SK-N-SH (cell line): Measurements from ENCODE around the gene RBP2. TPM values are rescaled to one million over a fixed set of nuclear protein-coding genes. Genes with fewer than 3 reads are reported as not detected.

Experiments
- CTCF ChIA-PET: fragments of 300-600, 350-600 bp; formaldehyde crosslinking; extraction: SDS; loops from one replicate; lab custom pipeline; 2021; lab: Yijun Ruan, JAX
- POLR2A ChIA-PET: fragments of 350-600 bp; sonication (Branson Sonifier 250); formaldehyde crosslinking; extraction: SDS; loops from one replicate; lab custom pipeline; 2020; ENCODE audit warnings: antibody characterized with exemption, inconsistent platforms; lab: Yijun Ruan, JAX
- DNase-seq: peaks from one replicate; pipeline ENCODE4 v3.0.0; 2012
- H2AFZ ChIP-seq: fragments of 200-600 bp; sonication (generic); 2 replicates; pipeline ENCODE4 v1.8.1; 2016; ENCODE audit warnings: antibody characterized with exemption, mild to moderate bottlenecking, low read depth
- H3F3A ChIP-seq: fragments of 200-600 bp; sonication (generic); replicated peaks from 2 replicates; pipeline ENCODE3; 2016; ENCODE audit warnings: antibody characterized with exemption, mild to moderate bottlenecking; ENCODE audit not compliant: insufficient read depth
- H3K27ac ChIP-seq, 2 experiments: fragments of 200-500 bp in 1 of 2; fragments of 200-600 bp in 1 of 2; sonication (Bioruptor generic) in 1 of 2; sonication (generic), shearing (Covaris generic) in 1 of 2; 2 replicates each; pipeline versions ENCODE4 v1.5.1 to v1.6.1; 2014 to 2016; ENCODE audit warnings: low read depth in 2 of 2, inconsistent platforms in 1 of 2, low read length in 1 of 2, mild to moderate bottlenecking in 1 of 2, mixed read lengths in 1 of 2
- H3K27me3 ChIP-seq: fragments of 200-600 bp; sonication (generic), shearing (Covaris generic); 2 replicates; pipeline ENCODE4 v1.6.1; 2016; ENCODE audit warnings: mixed run types; ENCODE audit not compliant: insufficient read depth
- H3K36me3 ChIP-seq, 2 experiments: fragments of 200-500 bp in 1 of 2; fragments of 200-600 bp in 1 of 2; sonication (Bioruptor generic) in 1 of 2; sonication (generic) in 1 of 2; replicated peaks in 1 of 2; 2 replicates each; pipeline versions ENCODE3 to v1.5.1; 2014 to 2016; ENCODE audit warnings: low read length in 1 of 2, mild to moderate bottlenecking in 1 of 2; ENCODE audit not compliant: insufficient read depth in 2 of 2, control insufficient read depth in 1 of 2
- H3K4me1 ChIP-seq, 2 experiments: fragments of 200-500 bp in 1 of 2; fragments of 200-600 bp in 1 of 2; sonication (Bioruptor generic) in 1 of 2; sonication (generic), shearing (Covaris generic) in 1 of 2; 2 replicates each; pipeline versions ENCODE4 v1.5.1 to v1.6.1; 2014 to 2016; ENCODE audit warnings: low read depth in 1 of 2, low read length in 1 of 2, mixed run types in 1 of 2; ENCODE audit not compliant: insufficient read depth in 2 of 2, control insufficient read depth in 1 of 2
- H3K4me2 ChIP-seq: fragments of 200-600 bp; sonication (generic), shearing (Covaris generic); 2 replicates; pipeline ENCODE4 v1.6.1; 2017; ENCODE audit warnings: mixed run types
- H3K4me3 ChIP-seq, 2 experiments: fragments of 200-500 bp in 1 of 2; fragments of 200-600 bp in 1 of 2; sonication (Bioruptor generic) in 1 of 2; sonication (generic), shearing (Covaris generic) in 1 of 2; 2 replicates each; pipeline versions ENCODE4 v1.5.1 to v1.8.1; 2014 to 2016; ENCODE audit warnings: low read depth in 2 of 2, inconsistent platforms in 1 of 2, low read length in 1 of 2, mild to moderate bottlenecking in 1 of 2, mixed read lengths in 1 of 2, moderate library complexity in 1 of 2
- H3K79me2 ChIP-seq: fragments of 200-600 bp; sonication (generic); 2 replicates; pipeline ENCODE4 v1.8.1; 2017; ENCODE audit warnings: mild to moderate bottlenecking; ENCODE audit not compliant: insufficient read depth
- H3K9ac ChIP-seq: fragments of 200-600 bp; sonication (generic); 2 replicates; pipeline ENCODE4 v1.6.1; 2017; ENCODE audit warnings: mixed run types
- H3K9me2 ChIP-seq: fragments of 200-600 bp; sonication (generic); 2 replicates; pipeline ENCODE4 v1.6.1; 2017; ENCODE audit warnings: mixed run types
- H3K9me3 ChIP-seq: fragments of 200-600 bp; sonication (generic); 2 replicates; pipeline ENCODE4 v1.6.1; 2017; ENCODE audit warnings: mixed run types, mild to moderate bottlenecking, moderate library complexity
- H4K20me1 ChIP-seq: fragments of 200-600 bp; sonication (generic); 2 replicates; pipeline ENCODE4 v1.6.1; 2017; ENCODE audit warnings: mild to moderate bottlenecking, mixed run types; ENCODE audit not compliant: insufficient read depth
- EP300 ChIP-seq, 2 experiments: IDR thresholded peaks; 2 replicates each; pipeline versions ENCODE4 v1.4.0 to v1.6.1; 2012; ENCODE audit warnings: borderline replicate concordance in 1 of 2, low read depth in 1 of 2, low read length in 1 of 2
- EZH2phosphoT487 ChIP-seq: fragments of 200-600 bp; sonication (generic); IDR thresholded peaks from 2 replicates; pipeline ENCODE4 v1.6.1; 2017; ENCODE audit warnings: low read depth, mixed run types, mild to moderate bottlenecking, antibody characterized with exemption, moderate library complexity, borderline replicate concordance
- FOXM1 ChIP-seq: IDR thresholded peaks from 2 replicates; pipeline ENCODE4 v1.4.0; 2012; ENCODE audit warnings: low read depth, mild to moderate bottlenecking
- GABPA ChIP-seq: IDR thresholded peaks from 2 replicates; pipeline ENCODE4 v1.4.0; 2012; ENCODE audit warnings: low read depth, mild to moderate bottlenecking
- GATA2 ChIP-seq: sonication (generic); formaldehyde crosslinking; IDR thresholded peaks from 2 replicates; pipeline ENCODE4 v1.5.0; 2020; ENCODE audit warnings: mild to moderate bottlenecking, missing genetic modification reagents
- MEF2A ChIP-seq: IDR thresholded peaks from 2 replicates; pipeline ENCODE4 v1.4.0; 2012; ENCODE audit warnings: low read depth, borderline replicate concordance
- NRF1 ChIP-seq: IDR thresholded peaks from 2 replicates; pipeline ENCODE4 v1.6.1; 2012; ENCODE audit warnings: low read depth, mild to moderate bottlenecking, low read length
- RXRA ChIP-seq: IDR thresholded peaks from 2 replicates; pipeline ENCODE4 v1.4.0; 2012; ENCODE audit warnings: low read depth, mild to moderate bottlenecking, borderline replicate concordance
- SMC3 ChIP-seq: IDR thresholded peaks from 2 replicates; pipeline ENCODE4 v1.6.1; 2012; ENCODE audit warnings: low read depth, low read length, improper control_type of control experiment
- TAF1 ChIP-seq: IDR thresholded peaks from 2 replicates; pipeline ENCODE4 v1.6.1; 2012; ENCODE audit warnings: low read depth, mild to moderate bottlenecking, low read length, moderate library complexity, borderline replicate concordance
- TCF12 ChIP-seq: IDR thresholded peaks from 2 replicates; pipeline ENCODE4 v1.4.0; 2012
- TEAD4 ChIP-seq: IDR thresholded peaks from 2 replicates; pipeline ENCODE4 v1.4.0; 2012; ENCODE audit warnings: mild to moderate bottlenecking, borderline replicate concordance; ENCODE audit not compliant: insufficient read depth
- WGBS: methylation state at CpG from one replicate; pipeline ENCODE4 v1.1.6; 2017; ENCODE audit warnings: low lambda C conversion rate; 5-methylcytosine and 5-hydroxymethylcytosine counted together
- polyA plus RNA-seq, 3 experiments: library from polyadenylated mRNA; depleted of rRNA; stranded (reverse); fragments of >200 nt; gene quantifications; 2 replicates each; pipeline ENCODE4 v1.2.3, GENCODE V29; 2012
- TF ChIP-seq, protein P1 (sequence below): fragments of 150-350 bp; IDR thresholded peaks from 2 replicates; pipeline ENCODE4 v1.6.1; 2017; ENCODE audit warnings: antibody characterized with exemption, low read length, low read depth, borderline replicate concordance
- TF ChIP-seq, protein P2 (sequence below): IDR thresholded peaks from 2 replicates; pipeline ENCODE4 v1.4.0; 2012; ENCODE audit warnings: low read depth, borderline replicate concordance
- TF ChIP-seq, protein P3 (sequence below): IDR thresholded peaks from 2 replicates; pipeline ENCODE4 v1.6.1; 2012; ENCODE audit warnings: mild to moderate bottlenecking, low read depth, low read length, moderate library complexity
- TF ChIP-seq, protein P4 (sequence below): IDR thresholded peaks from 2 replicates; pipeline ENCODE4 v1.4.0; 2012; ENCODE audit warnings: low read depth, borderline replicate concordance

Gene RBP2
- polyA plus RNA-seq, 1 of the 3 experiments (the other 2 are of a cell fraction): not detected

DNA sequence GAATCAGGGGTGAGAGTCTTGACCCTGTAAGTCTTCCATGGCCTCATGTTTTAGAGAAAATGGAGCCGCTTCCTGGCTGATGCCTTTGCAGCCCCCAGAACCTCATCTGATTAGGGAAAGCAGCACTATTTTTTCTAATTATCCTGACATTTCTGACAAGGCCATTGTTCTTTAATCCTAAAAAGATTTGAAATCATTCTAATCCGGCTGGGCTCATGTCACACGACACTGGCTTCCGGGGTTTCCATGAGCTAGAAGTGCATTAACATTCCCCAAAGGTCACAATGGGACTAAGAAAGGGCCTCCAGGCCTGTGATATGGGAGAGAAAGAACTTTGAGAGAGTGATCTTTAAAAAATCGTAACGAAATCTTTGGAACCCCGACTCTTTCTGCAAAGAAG is 33.1 kb downstream of the RBP2 start:
- TF ChIP-seq EZH2phosphoT487: no peak
- TF ChIP-seq, protein P1, sequence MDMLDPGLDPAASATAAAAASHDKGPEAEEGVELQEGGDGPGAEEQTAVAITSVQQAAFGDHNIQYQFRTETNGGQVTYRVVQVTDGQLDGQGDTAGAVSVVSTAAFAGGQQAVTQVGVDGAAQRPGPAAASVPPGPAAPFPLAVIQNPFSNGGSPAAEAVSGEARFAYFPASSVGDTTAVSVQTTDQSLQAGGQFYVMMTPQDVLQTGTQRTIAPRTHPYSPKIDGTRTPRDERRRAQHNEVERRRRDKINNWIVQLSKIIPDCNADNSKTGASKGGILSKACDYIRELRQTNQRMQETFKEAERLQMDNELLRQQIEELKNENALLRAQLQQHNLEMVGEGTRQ: no peak
- no peak for TF ChIP-seq TAF1
- no peak for TF ChIP-seq FOXM1
- TF ChIP-seq MEF2A: no peak
- TF ChIP-seq, protein P2, sequence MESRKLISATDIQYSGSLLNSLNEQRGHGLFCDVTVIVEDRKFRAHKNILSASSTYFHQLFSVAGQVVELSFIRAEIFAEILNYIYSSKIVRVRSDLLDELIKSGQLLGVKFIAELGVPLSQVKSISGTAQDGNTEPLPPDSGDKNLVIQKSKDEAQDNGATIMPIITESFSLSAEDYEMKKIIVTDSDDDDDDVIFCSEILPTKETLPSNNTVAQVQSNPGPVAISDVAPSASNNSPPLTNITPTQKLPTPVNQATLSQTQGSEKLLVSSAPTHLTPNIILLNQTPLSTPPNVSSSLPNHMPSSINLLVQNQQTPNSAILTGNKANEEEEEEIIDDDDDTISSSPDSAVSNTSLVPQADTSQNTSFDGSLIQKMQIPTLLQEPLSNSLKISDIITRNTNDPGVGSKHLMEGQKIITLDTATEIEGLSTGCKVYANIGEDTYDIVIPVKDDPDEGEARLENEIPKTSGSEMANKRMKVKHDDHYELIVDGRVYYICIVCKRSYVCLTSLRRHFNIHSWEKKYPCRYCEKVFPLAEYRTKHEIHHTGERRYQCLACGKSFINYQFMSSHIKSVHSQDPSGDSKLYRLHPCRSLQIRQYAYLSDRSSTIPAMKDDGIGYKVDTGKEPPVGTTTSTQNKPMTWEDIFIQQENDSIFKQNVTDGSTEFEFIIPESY: no peak
- no peak for TF ChIP-seq GABPA
- TF ChIP-seq GATA2 (CRISPR knock-in tag): no peak
- no peak for TF ChIP-seq TEAD4
- TF ChIP-seq TCF12: no peak
- TF ChIP-seq RXRA: no peak
- Histone ChIP-seq H3K9me3 (no peaks in the 10 kb centered on the region), H3F3A (no peaks in the 10 kb centered on the region), H3K4me1 (peaks cover 0 to 4% of the 10 kb centered on the region in 2 experiments; a peak in 1 of 4 replicates), H3K79me2 (no peaks in the 10 kb centered on the region), H3K4me3 (no peak overlapping the region), H3K9ac (no peak overlapping the region), H3K27me3 (no peaks in the 10 kb centered on the region), H3K9me2 (no peaks in the 10 kb centered on the region), H3K4me2 (no peak overlapping the region), H4K20me1 (no peaks in the 10 kb centered on the region), H3K27ac (no peak overlapping the region), H2AFZ (no peak overlapping the region), H3K36me3 (no peaks in the 10 kb centered on the region)
- CTCF ChIA-PET: no interaction called here
- POLR2A ChIA-PET: interaction anchor here (0.7 kb wide), 1 partner anchor 231 kb away, joined by 3 read pairs; no protein-coding TSS in a partner anchor
- WGBS: 72% methylated on average over 7 of the region's 7 CpGs
- no peak for DNase-seq

DNA sequence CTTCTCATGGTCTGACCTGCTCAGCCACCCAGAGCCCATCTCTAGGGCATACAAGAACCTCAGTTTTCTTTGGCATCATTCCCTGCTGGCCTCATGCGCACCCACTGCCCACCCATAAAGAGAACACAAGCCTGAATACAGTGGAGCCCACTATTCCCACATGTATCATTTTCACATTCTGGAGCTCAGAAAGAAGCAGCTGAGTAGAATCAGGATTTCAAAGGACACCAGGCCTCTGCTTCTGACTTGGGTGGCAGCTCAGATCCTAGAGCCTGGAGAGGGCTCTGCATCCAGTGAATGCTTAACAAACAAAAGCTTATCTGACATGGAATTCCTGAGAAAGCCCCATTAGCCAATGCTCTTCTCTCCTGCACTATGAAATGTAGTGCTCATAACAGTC is 34.7 kb downstream of the RBP2 start:
- no peak overlapping the region for H3K4me3 ChIP-seq
- H2AFZ ChIP-seq: no peak overlapping the region
- CTCF ChIA-PET: interaction anchor here (0.8 to 8.0 kb wide), 2 partner anchors 14 to 88 kb away, joined by 3 to 41 read pairs; no protein-coding TSS in a partner anchor
- H3K27ac ChIP-seq: no peak overlapping the region
- 60% methylated on average over 1 of the region's 1 CpG for WGBS
- no peak for DNase-seq
- no peaks in the 10 kb centered on the region for H3K36me3 ChIP-seq
- no peaks in the 10 kb centered on the region for H3K27me3 ChIP-seq
- H3K4me2 ChIP-seq: no peak overlapping the region
- peaks cover 0 to 4% of the 10 kb centered on the region in 2 experiments; a peak in 1 of 4 replicates for H3K4me1 ChIP-seq
- H3K9me3 ChIP-seq: no peaks in the 10 kb centered on the region
- H3K79me2 ChIP-seq: no peaks in the 10 kb centered on the region
- H4K20me1 ChIP-seq: no peaks in the 10 kb centered on the region
- POLR2A ChIA-PET: no interaction called here
- no peak overlapping the region for H3K9ac ChIP-seq
- no peaks in the 10 kb centered on the region for H3K9me2 ChIP-seq
- no peaks in the 10 kb centered on the region for H3F3A ChIP-seq
- TF ChIP-seq TCF12: no peak
- TF ChIP-seq, protein P3, sequence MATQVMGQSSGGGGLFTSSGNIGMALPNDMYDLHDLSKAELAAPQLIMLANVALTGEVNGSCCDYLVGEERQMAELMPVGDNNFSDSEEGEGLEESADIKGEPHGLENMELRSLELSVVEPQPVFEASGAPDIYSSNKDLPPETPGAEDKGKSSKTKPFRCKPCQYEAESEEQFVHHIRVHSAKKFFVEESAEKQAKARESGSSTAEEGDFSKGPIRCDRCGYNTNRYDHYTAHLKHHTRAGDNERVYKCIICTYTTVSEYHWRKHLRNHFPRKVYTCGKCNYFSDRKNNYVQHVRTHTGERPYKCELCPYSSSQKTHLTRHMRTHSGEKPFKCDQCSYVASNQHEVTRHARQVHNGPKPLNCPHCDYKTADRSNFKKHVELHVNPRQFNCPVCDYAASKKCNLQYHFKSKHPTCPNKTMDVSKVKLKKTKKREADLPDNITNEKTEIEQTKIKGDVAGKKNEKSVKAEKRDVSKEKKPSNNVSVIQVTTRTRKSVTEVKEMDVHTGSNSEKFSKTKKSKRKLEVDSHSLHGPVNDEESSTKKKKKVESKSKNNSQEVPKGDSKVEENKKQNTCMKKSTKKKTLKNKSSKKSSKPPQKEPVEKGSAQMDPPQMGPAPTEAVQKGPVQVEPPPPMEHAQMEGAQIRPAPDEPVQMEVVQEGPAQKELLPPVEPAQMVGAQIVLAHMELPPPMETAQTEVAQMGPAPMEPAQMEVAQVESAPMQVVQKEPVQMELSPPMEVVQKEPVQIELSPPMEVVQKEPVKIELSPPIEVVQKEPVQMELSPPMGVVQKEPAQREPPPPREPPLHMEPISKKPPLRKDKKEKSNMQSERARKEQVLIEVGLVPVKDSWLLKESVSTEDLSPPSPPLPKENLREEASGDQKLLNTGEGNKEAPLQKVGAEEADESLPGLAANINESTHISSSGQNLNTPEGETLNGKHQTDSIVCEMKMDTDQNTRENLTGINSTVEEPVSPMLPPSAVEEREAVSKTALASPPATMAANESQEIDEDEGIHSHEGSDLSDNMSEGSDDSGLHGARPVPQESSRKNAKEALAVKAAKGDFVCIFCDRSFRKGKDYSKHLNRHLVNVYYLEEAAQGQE: no peak
- TF ChIP-seq GABPA: no peak
- no peak for TF ChIP-seq SMC3
- TF ChIP-seq EP300 (IDR thresholded peaks at IDR 0.05; ENCODE audit: borderline replicate concordance in 1 of 2, low read depth in 1 of 2, low read length in 1 of 2): no peak
- no peak for TF ChIP-seq TEAD4
- TF ChIP-seq, protein P2: no peak
- no peak for TF ChIP-seq NRF1
- TF ChIP-seq, protein P4, sequence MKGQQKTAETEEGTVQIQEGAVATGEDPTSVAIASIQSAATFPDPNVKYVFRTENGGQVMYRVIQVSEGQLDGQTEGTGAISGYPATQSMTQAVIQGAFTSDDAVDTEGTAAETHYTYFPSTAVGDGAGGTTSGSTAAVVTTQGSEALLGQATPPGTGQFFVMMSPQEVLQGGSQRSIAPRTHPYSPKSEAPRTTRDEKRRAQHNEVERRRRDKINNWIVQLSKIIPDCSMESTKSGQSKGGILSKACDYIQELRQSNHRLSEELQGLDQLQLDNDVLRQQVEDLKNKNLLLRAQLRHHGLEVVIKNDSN: no peak
